H1 (cell line): ENCODE measurements around the gene EMID1. TPM values are rescaled to one million over a fixed set of nuclear protein-coding genes. Genes with fewer than 3 reads are reported as not detected.

Source experiments
- BRCA1 ChIP-seq: IDR thresholded peaks from 2 replicates; pipeline ENCODE4 v1.6.1; 2012; ENCODE audit warnings: low read depth, low read length, improper control_type of control experiment
- CHD2 ChIP-seq: IDR thresholded peaks from 2 replicates; pipeline ENCODE4 v1.6.1; 2012; ENCODE audit warnings: low read length, improper control_type of control experiment
- EGR1 ChIP-seq: IDR thresholded peaks from 2 replicates; pipeline ENCODE4 v1.6.1; 2011; ENCODE audit warnings: low read depth, low read length, borderline replicate concordance
- HDAC6 ChIP-seq: IDR thresholded peaks from one replicate; pipeline ENCODE4 v1.7.1; 2012; ENCODE audit warnings: low read depth, mild to moderate bottlenecking, inconsistent platforms, low read length, moderate library complexity
- POLR2AphosphoS5 ChIP-seq: IDR thresholded peaks from 2 replicates; pipeline ENCODE4 v1.6.1; 2011; ENCODE audit warnings: low read depth, low read length
- RAD21 ChIP-seq, 2 experiments: IDR thresholded peaks in 1 of 2; conservative IDR thresholded peaks in 1 of 2; 2 replicates each; pipeline ENCODE4 v1.6.1; 2011; ENCODE audit warnings: low read depth in 2 of 2, low read length in 2 of 2, improper control_type of control experiment in 1 of 2, inconsistent platforms in 1 of 2, mild to moderate bottlenecking in 1 of 2, moderate library complexity in 1 of 2
- SIRT6 ChIP-seq: IDR thresholded peaks from one replicate; pipeline ENCODE4 v1.7.1; 2012; ENCODE audit warnings: low read length, inconsistent platforms
- polyA plus RNA-seq, 7 experiments: library from polyadenylated mRNA; depleted of rRNA in 3 of 7; stranded (reverse) in 5 of 7; unstranded in 2 of 7; fragments of >200 nt in 5 of 7; fragments of 200-250 nt in 2 of 7; gene quantifications; 1 replicate in 5 of 7; 2 replicates in 1 of 7; 4 replicates in 1 of 7; pipeline versions ENCODE4 v1.2.1 to v1.2.3, GENCODE V29; 2011 to 2013; ENCODE audit warnings: missing spikeins in 2 of 7, mixed read lengths in 2 of 7
- total RNA-seq: library from RNA; stranded (reverse); fragmentation: NEBNext Ultra II Directional; extraction: Animal tissue kit (Norgen Biotek cat#: 25700); gene quantifications from 2 replicates; pipeline ENCODE4 v1.2.1, GENCODE V29; 2021
- TF ChIP-seq, protein P1 (sequence below): IDR thresholded peaks from 2 replicates; pipeline ENCODE4 v1.6.1; 2012; ENCODE audit warnings: inconsistent platforms

The EMID1 gene
- total and polyA plus RNA-seq, 2 of the 8 experiments (the other 6 are each of a cell fraction or from before 2014, with no cell fraction given), result 3.9 to 7.4 TPM

DNA sequence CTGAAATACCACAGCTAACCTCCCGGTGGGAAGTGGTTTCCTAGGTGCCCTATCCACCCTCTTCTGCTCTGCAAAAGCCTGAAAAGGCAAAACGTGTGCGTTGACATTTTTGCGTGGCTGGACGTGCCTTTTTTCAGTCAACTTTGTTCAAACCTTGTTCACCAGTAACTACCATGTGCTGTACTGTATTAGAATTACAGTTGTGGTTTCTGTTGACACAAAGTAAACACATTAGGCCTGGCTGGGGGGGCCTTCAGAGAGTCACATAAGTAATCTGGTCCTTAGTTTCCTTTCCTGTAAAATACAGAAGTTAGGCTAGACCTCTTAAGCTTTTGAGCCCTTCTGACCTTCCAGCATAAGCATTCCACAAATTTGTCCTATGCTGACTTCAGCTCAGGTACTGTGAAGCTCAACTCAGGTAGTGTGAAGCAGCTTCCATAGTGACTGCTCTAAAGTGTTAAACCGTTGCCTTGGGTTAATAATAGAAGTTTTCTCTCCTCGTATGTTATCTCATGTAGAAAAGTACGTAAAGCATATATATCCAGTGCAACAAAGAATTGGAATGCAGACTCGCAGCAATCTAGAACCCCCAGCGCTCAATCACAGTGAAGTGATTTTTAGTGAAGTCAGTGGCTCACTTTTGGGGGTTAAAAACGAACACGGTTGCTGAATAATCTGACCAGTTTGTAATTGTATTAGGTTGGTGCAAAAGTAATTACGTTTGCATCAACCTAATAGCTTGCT is 64.2 kb downstream of the EMID1 start (continued):
- TF ChIP-seq RAD21 (IDR thresholded peaks at IDR 0.05 in 1 of 2, conservative IDR thresholded peaks at IDR 0.05 in 1 of 2; ENCODE audit: low read depth in 2 of 2, low read length in 2 of 2) (no peak), BRCA1 (no peak), EGR1 (no peak), POLR2AphosphoS5 (peak; percentile 18), SIRT6 (no peak), HDAC6 (no peak), CHD2 (no peak)
- TF ChIP-seq, protein P1, sequence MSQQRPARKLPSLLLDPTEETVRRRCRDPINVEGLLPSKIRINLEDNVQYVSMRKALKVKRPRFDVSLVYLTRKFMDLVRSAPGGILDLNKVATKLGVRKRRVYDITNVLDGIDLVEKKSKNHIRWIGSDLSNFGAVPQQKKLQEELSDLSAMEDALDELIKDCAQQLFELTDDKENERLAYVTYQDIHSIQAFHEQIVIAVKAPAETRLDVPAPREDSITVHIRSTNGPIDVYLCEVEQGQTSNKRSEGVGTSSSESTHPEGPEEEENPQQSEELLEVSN, result no peak
